ENCODE data around the gene CRYBB1.

DNA sequence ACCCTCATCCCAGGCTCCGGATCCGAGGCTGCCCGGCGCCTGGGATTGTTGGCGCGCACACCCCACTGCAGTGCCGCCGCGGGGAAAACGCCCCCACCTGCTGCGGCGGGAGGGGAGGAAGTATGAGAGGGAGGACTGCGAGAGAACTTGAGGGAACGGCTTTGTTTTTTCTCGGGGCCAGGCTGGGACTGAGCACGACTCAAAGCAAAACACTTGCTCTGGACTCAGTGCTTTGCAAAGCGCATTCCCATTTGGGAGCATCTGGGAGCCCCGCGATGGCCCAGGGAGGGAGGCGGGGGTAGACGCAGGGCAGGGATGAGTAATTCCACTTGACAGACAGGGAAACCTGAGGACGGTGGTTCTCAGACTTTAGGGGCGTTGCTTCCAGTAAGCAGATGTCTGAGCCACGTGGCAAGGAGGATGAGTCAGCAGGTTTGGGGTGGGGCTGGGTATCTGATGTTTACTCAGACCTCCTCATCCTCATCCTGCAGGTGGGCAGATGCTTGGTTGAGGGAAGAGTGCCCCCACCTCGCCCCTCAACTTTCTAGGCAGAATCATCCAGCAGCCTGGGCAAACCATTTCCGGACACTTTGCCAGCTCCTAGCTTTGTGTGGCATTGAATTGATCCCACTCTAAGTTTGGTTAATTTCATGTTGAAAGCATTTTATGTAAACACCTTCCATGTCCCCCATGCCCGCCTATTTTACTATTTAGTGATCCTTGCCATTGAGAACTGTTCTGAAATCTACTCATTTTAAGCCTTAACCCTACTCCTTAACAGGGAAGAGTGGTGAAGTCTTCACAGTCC is 41.0 kb upstream of the CRYBB1 start:
- TF ChIP-seq POLR2AphosphoS5 (IDR thresholded peaks at IDR 0.05; ENCODE audit: low read depth, low read length) (no peak), POLR2A (IDR thresholded peaks at IDR 0.05; ENCODE audit: low read depth, low read length) (no peak), TAF1 (IDR thresholded peaks at IDR 0.05; ENCODE audit: low read depth, low read length) (no peak), POU2F2 (IDR thresholded peaks at IDR 0.05; ENCODE audit: low read depth, low read length) (no peak)

Measured in GM12891 (cell line).